K562 (cell line): ENCODE results near the gene CD84. TPM values are rescaled to one million over a fixed set of nuclear protein-coding genes. Genes with fewer than 3 reads are reported as not detected.

Experiments
- BHLHE40 ChIP-seq: IDR thresholded peaks from 2 replicates; pipeline ENCODE4 v1.6.1; 2011; ENCODE audit warnings: low read length, improper control_type of control experiment
- CBX2 ChIP-seq: fragments of 200-600 bp; sonication (generic); IDR thresholded peaks from one replicate; pipeline ENCODE4 v1.6.1; 2012; ENCODE audit warnings: mild to moderate bottlenecking, low read length, inconsistent platforms; ENCODE audit not compliant: insufficient read depth, poor library complexity, severe bottlenecking
- CC2D1A ChIP-seq: fragments of 450-650 bp; IDR thresholded peaks from 2 replicates; pipeline ENCODE4 v1.6.1; 2017; ENCODE audit warnings: mild to moderate bottlenecking
- EHMT2 ChIP-seq: fragments of 450-650 bp; IDR thresholded peaks from 2 replicates; pipeline ENCODE4 v1.6.1; 2018; ENCODE audit warnings: antibody characterized with exemption
- EZH2 ChIP-seq: IDR thresholded peaks from 2 replicates; pipeline ENCODE4 v1.6.1; 2012; ENCODE audit warnings: low read depth, mild to moderate bottlenecking, inconsistent platforms, low read length, borderline replicate concordance
- GABPB1 ChIP-seq: sonication (generic); formaldehyde crosslinking; IDR thresholded peaks from 2 replicates; pipeline ENCODE4 v1.8.0; 2022; ENCODE audit warnings: mild to moderate bottlenecking, missing genetic modification reagents
- HNRNPH1 ChIP-seq: fragments of 200-400 bp; formaldehyde crosslinking; optimal IDR thresholded peaks from 2 replicates; pipeline ENCODE3; 2017; ENCODE audit warnings: low read depth, mild to moderate bottlenecking, low read length, moderate library complexity
- ILK ChIP-seq: fragments of 450-650 bp; IDR thresholded peaks from 2 replicates; pipeline ENCODE4 v1.6.1; 2016; ENCODE audit warnings: missing genetic modification characterization, low read depth, mild to moderate bottlenecking, missing compliant biosample characterization, moderate library complexity, borderline replicate concordance
- IRF2 ChIP-seq: sonication (generic); formaldehyde crosslinking; IDR thresholded peaks from 2 replicates; pipeline ENCODE4 v1.8.1; 2022; ENCODE audit warnings: mild to moderate bottlenecking, missing genetic modification reagents
- MYBL2 ChIP-seq, 2 experiments: fragments of 450-650 bp in 1 of 2; sonication (generic) in 1 of 2; formaldehyde crosslinking in 1 of 2; IDR thresholded peaks; 2 replicates each; pipeline versions ENCODE4 v1.6.1 to v1.8.1; 2017 to 2022; ENCODE audit warnings: borderline replicate concordance in 1 of 2, inconsistent platforms in 1 of 2, low read depth in 1 of 2, mild to moderate bottlenecking in 1 of 2, missing genetic modification reagents in 1 of 2, moderate library complexity in 1 of 2
- PHTF2 ChIP-seq: fragments of 250-450 bp; sonication (Bioruptor Pico); IDR thresholded peaks from 2 replicates; pipeline ENCODE4 v1.5.0; 2021; ENCODE audit warnings: mild to moderate bottlenecking
- PRDM10 ChIP-seq: fragments of 450-650 bp; IDR thresholded peaks from 2 replicates; pipeline ENCODE4 v1.6.1; 2018; ENCODE audit not compliant: partially characterized antibody
- RBM15 ChIP-seq: fragments of 200-400 bp; formaldehyde crosslinking; IDR thresholded peaks from 2 replicates; pipeline ENCODE4 v1.6.1; 2018; ENCODE audit warnings: mild to moderate bottlenecking, low read length, moderate library complexity; ENCODE audit not compliant: insufficient read depth
- SMARCB1 ChIP-seq: IDR thresholded peaks from 2 replicates; pipeline ENCODE4 v1.6.1; 2011; ENCODE audit warnings: improper control_type of control experiment, low read depth; ENCODE audit not compliant: insufficient read length
- SRF ChIP-seq, 2 experiments: fragments of 250-450, 450-650 bp in 1 of 2; sonication (Bioruptor Pico) in 1 of 2; sonication (generic) in 1 of 2; formaldehyde crosslinking; IDR thresholded peaks; 2 replicates each; pipeline versions ENCODE4 v1.5.0 to v1.5.1; 2020 to 2022; ENCODE audit warnings: mild to moderate bottlenecking in 1 of 2, missing genetic modification reagents in 1 of 2
- USF1 ChIP-seq: sonication (generic); formaldehyde crosslinking; IDR thresholded peaks from 2 replicates; pipeline ENCODE4 v1.9.0; 2022; ENCODE audit warnings: mild to moderate bottlenecking, missing genetic modification reagents
- USF2 ChIP-seq: sonication (generic); formaldehyde crosslinking; IDR thresholded peaks from 2 replicates; pipeline ENCODE4 v1.5.0; 2020; ENCODE audit warnings: missing genetic modification reagents
- XRCC4 ChIP-seq: IDR thresholded peaks from one replicate; pipeline ENCODE4 v1.6.1; 2011; ENCODE audit not compliant: insufficient read depth, insufficient read length; ENCODE audit errors: extremely low read depth
- ZFP1 ChIP-seq: fragments of 450-650 bp; formaldehyde crosslinking; IDR thresholded peaks from 2 replicates; pipeline ENCODE4 v1.4.0; 2020; ENCODE audit warnings: mild to moderate bottlenecking, mixed read lengths
- ZNF830 ChIP-seq: fragments of 250-450 bp; sonication (Bioruptor Pico); IDR thresholded peaks from 2 replicates; pipeline ENCODE4 v1.5.0; 2021; ENCODE audit warnings: mild to moderate bottlenecking
- polyA plus RNA-seq, 8 experiments: library from polyadenylated mRNA; depleted of rRNA in 4 of 8; stranded (reverse) in 5 of 8; unstranded in 3 of 8; fragments of >200 nt; fragmentation: Nextera tagmentation in 2 of 8; fragmentation: Illumina TruSeq in 1 of 8; extraction: Ambion mirVana in 2 of 8; extraction: Trizol in 1 of 8; gene quantifications; 2 replicates each; pipeline versions ENCODE4 v1.2.1 to v1.2.3, GENCODE V29; 2011 to 2014; ENCODE audit warnings: inconsistent platforms in 1 of 8, missing spikeins in 1 of 8
- total RNA-seq, 7 experiments: library from RNA; depleted of rRNA in 6 of 7; stranded (reverse); fragments of >200 nt in 6 of 7; fragmentation: Illumina TruSeq in 2 of 7; extraction: Trizol in 2 of 7; gene quantifications; 2 replicates each; pipeline versions ENCODE4 v1.2.1 to v1.2.3, GENCODE V29; 2011 to 2021; ENCODE audit warnings: low replicate concordance in 1 of 7

The CD84 gene
- total and polyA plus RNA-seq, 9 of the 15 experiments (the other 6 are each of a cell fraction or from before 2014, with no cell fraction given): 0.82 to 6.8 (median 2.0) TPM

GRCh38 chr1:160548960-160549664 is 30.2 kb downstream of the CD84 start (continued):
- no peak for TF ChIP-seq PRDM10
- no peak for TF ChIP-seq ZFP1 (CRISPR knock-in tag)
- no peak for TF ChIP-seq CC2D1A
- TF ChIP-seq IRF2 (CRISPR knock-in tag): no peak
- no peak for TF ChIP-seq PHTF2
- TF ChIP-seq USF2 (CRISPR knock-in tag): no peak
- TF ChIP-seq ZNF830: no peak
- TF ChIP-seq RBM15: no peak
- TF ChIP-seq ILK: peak; percentile 15; the same call in 1 of the 2 replicates
- TF ChIP-seq HNRNPH1: no peak
- TF ChIP-seq GABPB1: no peak
- peak; percentile 94 for TF ChIP-seq EHMT2
- no peak for TF ChIP-seq USF1 (CRISPR knock-in tag)
- no peak for TF ChIP-seq SMARCB1
- no peak for TF ChIP-seq XRCC4
- no peak for TF ChIP-seq CBX2
- 0 out of 2 replicates have a peak, but pooled peaks have one; percentile 14 for TF ChIP-seq MYBL2 (IDR thresholded peaks at IDR 0.05; ENCODE audit: low read depth)
- TF ChIP-seq MYBL2 (CRISPR knock-in tag; IDR thresholded peaks at IDR 0.05; ENCODE audit: borderline replicate concordance): no peak
- TF ChIP-seq BHLHE40: no peak
- no peak for TF ChIP-seq EZH2
- TF ChIP-seq SRF (CRISPR knock-in tag; IDR thresholded peaks at IDR 0.05): peak in 1 of 2 experiments; percentile 94; a peak in 3 of 4 replicates
